H9 (cell line): ENCODE data around the gene MICA. TPM values are rescaled to one million over a fixed set of nuclear protein-coding genes. Genes with fewer than 3 reads are reported as not detected.

Experiments used
- DNase-seq: peaks from one replicate; pipeline ENCODE4 v3.0.0-alpha.2; 2017
- H2AFZ ChIP-seq: one replicate; pipeline ENCODE4 v1.6.1; 2013; ENCODE audit warnings: mild to moderate bottlenecking, low read length, control low read depth, moderate library complexity
- H2AK5ac ChIP-seq: 2 replicates; pipeline ENCODE4 v1.6.1; 2013; ENCODE audit warnings: low read length, control low read depth, mixed read lengths; ENCODE audit not compliant: insufficient read length
- H2BK120ac ChIP-seq: one replicate; pipeline ENCODE4 v1.6.1; 2013; ENCODE audit warnings: low read depth, mild to moderate bottlenecking, low read length, control low read depth, inconsistent platforms; ENCODE audit not compliant: poor library complexity, severe bottlenecking
- H2BK12ac ChIP-seq: 2 replicates; pipeline ENCODE4 v1.6.1; 2013; ENCODE audit warnings: low read length, control low read depth, mixed read lengths, low read depth; ENCODE audit not compliant: insufficient read length
- H2BK15ac ChIP-seq: 2 replicates; pipeline ENCODE4 v1.6.1; 2013; ENCODE audit warnings: low read depth, low read length, control low read depth
- H2BK20ac ChIP-seq: one replicate; pipeline ENCODE4 v1.6.1; 2013; ENCODE audit warnings: low read depth, mild to moderate bottlenecking, low read length, control low read depth, inconsistent platforms; ENCODE audit not compliant: poor library complexity, severe bottlenecking
- H2BK5ac ChIP-seq: 2 replicates; pipeline ENCODE4 v1.6.1; 2013; ENCODE audit warnings: low read length, control low read depth, mixed read lengths; ENCODE audit not compliant: insufficient read length
- H3K14ac ChIP-seq: 2 replicates; pipeline ENCODE4 v1.6.1; 2013; ENCODE audit warnings: low read length, control low read depth; ENCODE audit not compliant: insufficient read depth
- H3K18ac ChIP-seq: 2 replicates; pipeline ENCODE4 v1.6.1; 2013; ENCODE audit warnings: low read depth, mild to moderate bottlenecking, mixed read lengths, low read length, control low read depth; ENCODE audit not compliant: insufficient read length
- H3K23ac ChIP-seq: 2 replicates; pipeline ENCODE4 v1.6.1; 2013; ENCODE audit warnings: low read length, control low read depth, mixed read lengths, low read depth; ENCODE audit not compliant: insufficient read length
- H3K23me2 ChIP-seq: 2 replicates; pipeline ENCODE4 v1.6.1; 2013; ENCODE audit warnings: low read depth, mild to moderate bottlenecking, mixed read lengths, low read length, control low read depth; ENCODE audit not compliant: insufficient read length, poor library complexity, severe bottlenecking
- H3K27ac ChIP-seq: 2 replicates; pipeline ENCODE4 v1.5.1; 2013; ENCODE audit warnings: low read length, control low read depth, mixed read lengths, low read depth; ENCODE audit not compliant: insufficient read length
- H3K27me3 ChIP-seq: 2 replicates; pipeline ENCODE4 v1.6.1; 2013; ENCODE audit warnings: low read length, control low read depth, inconsistent platforms; ENCODE audit not compliant: insufficient read depth
- H3K4ac ChIP-seq: 2 replicates; pipeline ENCODE4 v1.6.1; 2013; ENCODE audit warnings: low read depth, mild to moderate bottlenecking, control low read depth, inconsistent platforms, low read length, moderate library complexity
- H3K4me1 ChIP-seq: 2 replicates; pipeline ENCODE4 v1.6.1; 2013; ENCODE audit warnings: low read length, control low read depth, inconsistent platforms; ENCODE audit not compliant: insufficient read depth
- H3K4me2 ChIP-seq: 2 replicates; pipeline ENCODE4 v1.6.1; 2013; ENCODE audit warnings: low read length, control low read depth, mixed read lengths; ENCODE audit not compliant: insufficient read length, insufficient read depth
- H3K56ac ChIP-seq: 2 replicates; pipeline ENCODE4 v1.6.1; 2013; ENCODE audit warnings: low read depth, mild to moderate bottlenecking, mixed read lengths, low read length, control low read depth; ENCODE audit not compliant: insufficient read length
- H3K79me1 ChIP-seq: 2 replicates; pipeline ENCODE4 v1.6.1; 2013; ENCODE audit warnings: low read depth, mild to moderate bottlenecking, moderate library complexity, low read length, control low read depth, inconsistent platforms; ENCODE audit not compliant: insufficient read depth, poor library complexity, severe bottlenecking
- H3K79me2 ChIP-seq: 2 replicates; pipeline ENCODE4 v1.6.1; 2013; ENCODE audit warnings: low read length, control low read depth, inconsistent platforms; ENCODE audit not compliant: insufficient read depth
- H3K9ac ChIP-seq: 2 replicates; pipeline ENCODE4 v1.6.1; 2013; ENCODE audit warnings: low read length, control low read depth, mixed read lengths; ENCODE audit not compliant: insufficient read length; ENCODE audit errors: extremely low read depth
- H3K9me3 ChIP-seq: one replicate; pipeline ENCODE4 v1.6.1; 2013; ENCODE audit warnings: low read depth, low read length, inconsistent platforms; ENCODE audit not compliant: control insufficient read depth
- H3T11ph ChIP-seq: one replicate; pipeline ENCODE4 v1.6.1; 2013; ENCODE audit warnings: mild to moderate bottlenecking, low read length, control low read depth, inconsistent platforms
- H4K20me1 ChIP-seq: one replicate; pipeline ENCODE4 v1.6.1; 2013; ENCODE audit not compliant: control insufficient read depth, insufficient read length, insufficient read depth
- H4K5ac ChIP-seq: 2 replicates; pipeline ENCODE4 v1.6.1; 2013; ENCODE audit warnings: low read depth, mild to moderate bottlenecking, mixed read lengths, low read length, control low read depth; ENCODE audit not compliant: insufficient read length
- H4K8ac ChIP-seq: replicated peaks from 2 replicates; pipeline ENCODE4 v1.6.1; 2013; ENCODE audit warnings: low read length, control low read depth, mixed read lengths, low read depth; ENCODE audit not compliant: insufficient read length
- H4K91ac ChIP-seq: 2 replicates; pipeline ENCODE4 v1.6.1; 2013; ENCODE audit warnings: low read depth, mild to moderate bottlenecking, moderate library complexity, mixed read lengths, low read length, control low read depth; ENCODE audit not compliant: insufficient read length
- H3K27ac Mint-ChIP-seq, 3 experiments: 2 replicates in 2 of 3; 3 replicates in 1 of 3; pipeline ENCODE4 v1.8.0; 2020 to 2021; ENCODE audit warnings: mixed read lengths in 3 of 3, mild to moderate bottlenecking in 1 of 3, moderate library complexity in 1 of 3
- H3K27me3 Mint-ChIP-seq: 2 replicates; pipeline ENCODE4 v1.8.0; 2021; ENCODE audit warnings: low read depth, mild to moderate bottlenecking, moderate library complexity, mixed read lengths
- H3K36me3 Mint-ChIP-seq, 3 experiments: 2 replicates in 2 of 3; 3 replicates in 1 of 3; pipeline ENCODE4 v1.8.0; 2020 to 2021; ENCODE audit warnings: low read depth in 3 of 3, mixed read lengths in 3 of 3; ENCODE audit not compliant: insufficient read depth in 1 of 3
- H3K4me1 Mint-ChIP-seq, 2 experiments: 2 replicates each; pipeline ENCODE4 v1.8.0; 2020; ENCODE audit warnings: mixed read lengths in 2 of 2
- H3K4me3 Mint-ChIP-seq, 2 experiments: 2 replicates in 1 of 2; 3 replicates in 1 of 2; pipeline ENCODE4 v1.8.0; 2020 to 2021; ENCODE audit warnings: mild to moderate bottlenecking in 2 of 2, mixed read lengths in 2 of 2, moderate library complexity in 1 of 2
- H3K9me3 Mint-ChIP-seq, 2 experiments: 2 replicates in 1 of 2; 3 replicates in 1 of 2; pipeline ENCODE4 v1.8.0; 2020; ENCODE audit warnings: mild to moderate bottlenecking in 2 of 2, mixed read lengths in 2 of 2, moderate library complexity in 1 of 2
- WGBS: extraction: QIAGEN DNeasy Blood & Tissue Kit; methylation state at CpG from one replicate; pipeline ENCODE4 v1.1.7; 2013; ENCODE audit warnings: missing lambda C conversion rate, low lambda C conversion rate, mixed read lengths; ENCODE audit not compliant: insufficient read length; ENCODE audit errors: extremely low coverage; 5-methylcytosine and 5-hydroxymethylcytosine counted together
- total RNA-seq: library from RNA; stranded (reverse); gene quantifications from 2 replicates; pipeline ENCODE4 v1.2.1, GENCODE V29; 2021
- TF ChIP-seq, protein P1 (sequence below): fragments of 200-600 bp; sonication (generic); conservative IDR thresholded peaks from 3 replicates; pipeline ENCODE4 v1.8.0; 2021; ENCODE audit warnings: antibody characterized with exemption, mild to moderate bottlenecking

The MICA gene
- total RNA-seq, 1 experiment from 2014 or later, result 8.5 TPM

DNA sequence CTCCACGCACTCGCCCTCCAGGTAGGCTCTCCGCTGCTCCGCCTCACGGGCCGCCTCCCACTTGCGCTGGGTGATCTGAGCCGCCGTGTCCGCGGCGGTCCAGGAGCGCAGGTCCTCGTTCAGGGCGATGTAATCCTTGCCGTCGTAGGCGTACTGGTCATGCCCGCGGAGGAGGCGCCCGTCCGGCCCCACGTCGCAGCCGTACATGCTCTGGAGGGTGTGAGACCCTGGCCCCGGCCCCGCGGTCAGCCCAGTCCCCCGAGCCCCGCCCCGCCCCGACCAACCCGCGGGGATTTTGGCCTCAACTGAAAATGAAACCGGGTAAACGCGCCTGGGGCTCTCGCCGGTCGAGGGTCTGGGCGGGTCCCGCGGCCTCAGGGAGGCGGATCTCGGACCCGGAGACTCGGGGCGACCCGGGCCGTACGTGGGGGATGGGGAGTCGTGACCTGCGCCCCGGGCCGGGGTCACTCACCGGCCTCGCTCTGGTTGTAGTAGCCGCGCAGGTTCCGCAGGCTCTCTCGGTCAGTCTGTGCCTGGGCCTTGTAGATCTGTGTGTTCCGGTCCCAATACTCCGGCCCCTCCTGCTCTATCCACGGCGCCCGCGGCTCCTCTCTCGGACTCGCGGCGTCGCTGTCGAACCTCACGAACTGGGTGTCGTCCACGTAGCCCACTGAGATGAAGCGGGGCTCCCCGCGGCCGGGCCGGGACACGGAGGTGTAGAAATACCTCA lies 47.0 kb upstream of the MICA start:
- Histone ChIP-seq H3K27ac (no peak overlapping the region), H2BK5ac (no peak overlapping the region), H3K4me1 (no peaks in the 10 kb centered on the region), H2BK12ac (no peak overlapping the region), H3T11ph (no peak overlapping the region), H3K79me1 (no peaks in the 10 kb centered on the region), H2BK15ac (no peak overlapping the region), H3K23ac (no peak overlapping the region), H4K20me1 (no peaks in the 10 kb centered on the region), H2AFZ (no peak overlapping the region), H3K4ac (no peak overlapping the region), H3K27me3 (peaks cover 3% of the 10 kb centered on the region; the same call in 1 of the 2 replicates), H3K18ac (no peak overlapping the region), H3K9me3 (no peaks in the 10 kb centered on the region), H3K56ac (no peak overlapping the region), H4K91ac (no peak overlapping the region), H3K9ac (no peak overlapping the region), H2BK20ac (no peak overlapping the region), H4K8ac (no peak overlapping the region), H3K23me2 (no peaks in the 10 kb centered on the region), H2AK5ac (no peak overlapping the region), H2BK120ac (no peak overlapping the region), H4K5ac (no peak overlapping the region), H3K79me2 (no peaks in the 10 kb centered on the region), H3K4me2 (peak overlapping the region; percentile 51), H3K14ac (no peak overlapping the region; the same call in none of the 2 replicates)
- peaks cover 4 to 8% of the 10 kb centered on the region in 2 experiments for H3K4me1 Mint-ChIP-seq
- H3K9me3 Mint-ChIP-seq, result peaks cover 2 to 3% of the 10 kb centered on the region in 2 experiments; a peak in 4 of 5 replicates
- no peak for DNase-seq
- WGBS, result no CpG with 5 or more reads among the region's 83 CpGs
- peaks cover 6 to 18% (median 12%) of the 10 kb centered on the region in 3 experiments for H3K36me3 Mint-ChIP-seq
- H3K27ac Mint-ChIP-seq, result no peak overlapping the region
- peaks cover 96% of the 10 kb centered on the region for H3K27me3 Mint-ChIP-seq
- H3K4me3 Mint-ChIP-seq, result peak overlapping the region; percentile 78 to 87
- TF ChIP-seq, protein P1, sequence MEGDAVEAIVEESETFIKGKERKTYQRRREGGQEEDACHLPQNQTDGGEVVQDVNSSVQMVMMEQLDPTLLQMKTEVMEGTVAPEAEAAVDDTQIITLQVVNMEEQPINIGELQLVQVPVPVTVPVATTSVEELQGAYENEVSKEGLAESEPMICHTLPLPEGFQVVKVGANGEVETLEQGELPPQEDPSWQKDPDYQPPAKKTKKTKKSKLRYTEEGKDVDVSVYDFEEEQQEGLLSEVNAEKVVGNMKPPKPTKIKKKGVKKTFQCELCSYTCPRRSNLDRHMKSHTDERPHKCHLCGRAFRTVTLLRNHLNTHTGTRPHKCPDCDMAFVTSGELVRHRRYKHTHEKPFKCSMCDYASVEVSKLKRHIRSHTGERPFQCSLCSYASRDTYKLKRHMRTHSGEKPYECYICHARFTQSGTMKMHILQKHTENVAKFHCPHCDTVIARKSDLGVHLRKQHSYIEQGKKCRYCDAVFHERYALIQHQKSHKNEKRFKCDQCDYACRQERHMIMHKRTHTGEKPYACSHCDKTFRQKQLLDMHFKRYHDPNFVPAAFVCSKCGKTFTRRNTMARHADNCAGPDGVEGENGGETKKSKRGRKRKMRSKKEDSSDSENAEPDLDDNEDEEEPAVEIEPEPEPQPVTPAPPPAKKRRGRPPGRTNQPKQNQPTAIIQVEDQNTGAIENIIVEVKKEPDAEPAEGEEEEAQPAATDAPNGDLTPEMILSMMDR, result no peak
